Spleen (tissue), 11 donors: Measurements from ENCODE around the gene SETD3. TPM values are rescaled to one million over a fixed set of nuclear protein-coding genes. Genes with fewer than 3 reads are reported as not detected.

Experiments used
- DNase-seq: peaks from one replicate; pipeline ENCODE4 v3.0.0-alpha.2; 2020
- H3K27ac ChIP-seq, 8 donors: fragments of 200-600 bp; sonication (generic) in 7 of 8; 1 replicate in 4 of 8; 2 replicates in 4 of 8; pipeline versions ENCODE4 v1.5.0 to v1.8.0; 2016 to 2021; ENCODE audit warnings: inconsistent platforms in 4 of 8, mild to moderate bottlenecking in 4 of 8, moderate library complexity in 1 of 8
- H3K27me3 ChIP-seq, 7 donors: fragments of 200-600 bp; sonication (generic) in 6 of 7; replicated peaks in 1 of 7; 1 replicate in 4 of 7; 2 replicates in 3 of 7; pipeline versions ENCODE4 v1.5.0 to v1.8.0; 2016 to 2021; ENCODE audit warnings: inconsistent platforms in 3 of 7, mild to moderate bottlenecking in 1 of 7
- H3K36me3 ChIP-seq, 6 donors: fragments of 200-600 bp; sonication (generic) in 5 of 6; 1 replicate in 4 of 6; 2 replicates in 2 of 6; pipeline versions ENCODE4 v1.5.0 to v1.8.0; 2016 to 2021; ENCODE audit warnings: inconsistent platforms in 2 of 6
- H3K4me1 ChIP-seq, 6 donors: fragments of 200-600 bp; sonication (generic) in 5 of 6; 1 replicate in 3 of 6; 2 replicates in 3 of 6; pipeline versions ENCODE4 v1.5.0 to v1.8.0; 2016 to 2021; ENCODE audit warnings: inconsistent platforms in 3 of 6
- H3K4me3 ChIP-seq, 8 donors: fragments of 200-600 bp; sonication (generic) in 7 of 8; 1 replicate in 4 of 8; 2 replicates in 4 of 8; pipeline versions ENCODE4 v1.5.0 to v1.8.0; 2016 to 2021; ENCODE audit warnings: inconsistent platforms in 4 of 8, mild to moderate bottlenecking in 4 of 8, moderate library complexity in 2 of 8
- H3K9me3 ChIP-seq, 8 donors: fragments of 200-600 bp; sonication (generic) in 7 of 8; 1 replicate in 4 of 8; 2 replicates in 4 of 8; pipeline versions ENCODE4 v1.5.0 to v1.8.0; 2016 to 2021; ENCODE audit warnings: inconsistent platforms in 4 of 8
- POLR2A ChIP-seq, 3 donors: fragments of 450-650 bp; IDR thresholded peaks; one replicate each; pipeline ENCODE4 v1.5.1; 2017; ENCODE audit warnings: antibody characterized with exemption in 3 of 3, mild to moderate bottlenecking in 1 of 3
- POLR2AphosphoS5 ChIP-seq, 3 donors: sonication (generic); formaldehyde crosslinking; IDR thresholded peaks; one replicate each; pipeline ENCODE4 v1.5.1; 2017; ENCODE audit warnings: antibody characterized with exemption in 3 of 3
- WGBS, 5 donors: extraction: QIAGEN DNeasy Blood & Tissue Kit in 3 of 5; methylation state at CpG; one replicate each; pipeline versions ENCODE4 v1.1.5 to v1.1.7; 2013 to 2018; 5-methylcytosine and 5-hydroxymethylcytosine counted together
- intact Hi-C: fragments of 100-400 bp; cut with DNase I; formaldehyde crosslinking; loops from one replicate; pipeline ENCODE4 v1.15.0; 2023; ENCODE audit warnings: low total_unique reads
- polyA plus RNA-seq, 3 donors: library from polyadenylated mRNA; stranded (reverse); fragments of 200-250 nt; gene quantifications; one replicate each; pipeline ENCODE4 v1.2.1, GENCODE V29; 2013
- total RNA-seq, 7 donors: library from RNA; depleted of rRNA in 3 of 7; stranded (reverse); fragments of >200 nt in 3 of 7; fragmentation: NEBNext Ultra II Directional in 4 of 7; extraction: Animal tissue kit (Norgen Biotek cat#: 25700) in 4 of 7; gene quantifications; one replicate each; pipeline versions ENCODE4 v1.1.0 to v1.2.1, GENCODE V29; 2016 to 2021
- TF ChIP-seq, protein P1 (sequence below), 11 experiments: fragments of 200-600 bp in 7 of 11; fragments of 450-650 bp in 4 of 11; sonication (generic) in 4 of 11; IDR thresholded peaks in 8 of 11; conservative IDR thresholded peaks in 3 of 11; 1 replicate in 7 of 11; 2 replicates in 4 of 11; pipeline versions ENCODE4 v1.4.0 to v1.8.0; 2016 to 2021; ENCODE audit warnings: antibody characterized with exemption in 11 of 11, inconsistent platforms in 4 of 11, mild to moderate bottlenecking in 1 of 11
- donor health status: healthy with polysubstance abuse.
- donor health status: DM: no; HTN: no; CAD: no; lungs with moderate emphysema.
- donor health status: DM: no; HTN: no; CAD: no.
- donor health status: Bipolar disorder and iron deficiency.
- donor health status: healthy.
- donor health status: DM: no; HTN: no; CAD: no.
- donor health status: DM: yes; HTN: yes; CAD: no.

SETD3 gene
- total and polyA plus RNA-seq, 10 donors: 18.1 to 84.4 (median 62.4) TPM

- TF ChIP-seq POLR2AphosphoS5 (IDR thresholded peaks at IDR 0.05): no peak
- TF ChIP-seq POLR2A (IDR thresholded peaks at IDR 0.05): no peak
- TF ChIP-seq, protein P1, sequence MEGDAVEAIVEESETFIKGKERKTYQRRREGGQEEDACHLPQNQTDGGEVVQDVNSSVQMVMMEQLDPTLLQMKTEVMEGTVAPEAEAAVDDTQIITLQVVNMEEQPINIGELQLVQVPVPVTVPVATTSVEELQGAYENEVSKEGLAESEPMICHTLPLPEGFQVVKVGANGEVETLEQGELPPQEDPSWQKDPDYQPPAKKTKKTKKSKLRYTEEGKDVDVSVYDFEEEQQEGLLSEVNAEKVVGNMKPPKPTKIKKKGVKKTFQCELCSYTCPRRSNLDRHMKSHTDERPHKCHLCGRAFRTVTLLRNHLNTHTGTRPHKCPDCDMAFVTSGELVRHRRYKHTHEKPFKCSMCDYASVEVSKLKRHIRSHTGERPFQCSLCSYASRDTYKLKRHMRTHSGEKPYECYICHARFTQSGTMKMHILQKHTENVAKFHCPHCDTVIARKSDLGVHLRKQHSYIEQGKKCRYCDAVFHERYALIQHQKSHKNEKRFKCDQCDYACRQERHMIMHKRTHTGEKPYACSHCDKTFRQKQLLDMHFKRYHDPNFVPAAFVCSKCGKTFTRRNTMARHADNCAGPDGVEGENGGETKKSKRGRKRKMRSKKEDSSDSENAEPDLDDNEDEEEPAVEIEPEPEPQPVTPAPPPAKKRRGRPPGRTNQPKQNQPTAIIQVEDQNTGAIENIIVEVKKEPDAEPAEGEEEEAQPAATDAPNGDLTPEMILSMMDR (IDR thresholded peaks at IDR 0.05 in 8 of 11, conservative IDR thresholded peaks at IDR 0.05 in 3 of 11): no peak
- intact Hi-C loops: no loop called here
- Histone ChIP-seq H3K27me3 (no peaks in the 10 kb centered on the region), H3K4me3 (no peak overlapping the region), H3K36me3 (peaks cover 0 to 100% (median 94%) of the 10 kb centered on the region in 6 donors), H3K27ac (no peak overlapping the region), H3K9me3 (no peaks in the 10 kb centered on the region), H3K4me1 (peaks cover 0 to 1% (median 0%) of the 10 kb centered on the region in 6 donors)
- DNase-seq: no peak
- WGBS, 5 donors: 90 to 97% (median 93%) methylated on average over 3 of the region's 3 CpGs
Observed at GRCh38 chr14:99497894-99498293, 17.2 kb upstream of the SETD3 start.

DNA sequence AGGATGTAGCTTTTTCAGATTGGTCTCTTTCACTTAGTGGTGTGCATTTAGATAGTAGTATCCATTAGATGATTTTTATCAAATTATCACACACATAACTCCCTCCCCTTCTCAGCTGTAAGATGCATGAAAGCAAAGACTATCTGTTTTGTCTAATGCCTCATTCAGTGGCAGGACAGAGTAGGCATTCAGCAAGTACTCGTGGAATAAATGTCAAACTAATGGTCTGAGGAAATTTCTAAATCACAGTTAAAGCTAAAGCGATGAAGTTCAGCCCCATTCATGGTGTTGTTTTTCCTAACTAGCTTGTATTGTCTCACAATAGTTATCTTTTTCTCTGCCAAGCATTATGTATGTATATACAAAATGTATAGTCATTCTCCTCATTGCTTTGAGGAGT lies 16.7 kb upstream of the SETD3 start:
- no peak overlapping the region for H3K27ac ChIP-seq
- TF ChIP-seq, protein P1 (IDR thresholded peaks at IDR 0.05 in 8 of 11, conservative IDR thresholded peaks at IDR 0.05 in 3 of 11): no peak
- TF ChIP-seq POLR2AphosphoS5 (IDR thresholded peaks at IDR 0.05) (no peak), POLR2A (IDR thresholded peaks at IDR 0.05) (no peak)

GRCh38 chr14:99484106-99484505 lies 3.4 kb upstream of the SETD3 start:
- Histone ChIP-seq H3K36me3 (no peaks in the 10 kb centered on the region), H3K27me3 (no peaks in the 10 kb centered on the region), H3K4me3 (no peak overlapping the region), H3K9me3 (no peaks in the 10 kb centered on the region), H3K27ac (no peak overlapping the region), H3K4me1 (peaks cover 23 to 85% (median 66%) of the 10 kb centered on the region in 6 donors)
- intact Hi-C loops: no loop called here
- DNase-seq: no peak
- WGBS, 5 donors: 65 to 83% (median 76%) methylated on average over 2 of the region's 2 CpGs
- TF ChIP-seq, protein P1 (IDR thresholded peaks at IDR 0.05 in 8 of 11, conservative IDR thresholded peaks at IDR 0.05 in 3 of 11): no peak
- TF ChIP-seq POLR2A (IDR thresholded peaks at IDR 0.05) (no peak), POLR2AphosphoS5 (IDR thresholded peaks at IDR 0.05) (no peak)

More for the DNA sequence above, 16.7 kb upstream of the SETD3 start:
- H3K9me3 ChIP-seq: no peaks in the 10 kb centered on the region
- peaks cover 0 to 7% (median 0%) of the 10 kb centered on the region in 6 donors for H3K4me1 ChIP-seq
- H3K27me3 ChIP-seq: no peaks in the 10 kb centered on the region
- no peak overlapping the region for H3K4me3 ChIP-seq
- WGBS, 5 donors: 92 to 100% (median 98%) methylated on average over 2 of the region's 2 CpGs
- intact Hi-C loops: no loop called here
- no peak for DNase-seq
- H3K36me3 ChIP-seq: peaks cover 0 to 100% (median 94%) of the 10 kb centered on the region in 6 donors

DNA sequence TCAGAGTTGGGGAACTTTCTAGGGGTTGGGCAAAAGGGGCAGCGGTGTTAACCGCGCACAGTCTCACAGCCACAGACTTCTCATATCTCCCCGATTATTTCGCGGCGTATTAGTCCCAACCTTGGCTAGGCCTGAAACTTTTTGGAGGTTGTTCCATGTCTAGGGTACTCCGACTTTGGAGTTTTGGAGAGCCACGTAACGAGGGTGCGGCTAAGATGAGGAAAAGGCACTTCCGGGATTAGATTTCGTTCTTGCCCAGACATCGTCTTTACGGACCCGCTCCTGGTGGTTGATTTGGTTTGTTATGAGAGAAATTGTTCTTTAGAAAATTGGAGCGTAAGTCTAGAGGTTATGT lies 1.1 kb upstream of the SETD3 start:
- Histone ChIP-seq H3K4me1 (peaks cover 31 to 85% (median 69%) of the 10 kb centered on the region in 6 donors), H3K27me3 (no peaks in the 10 kb centered on the region), H3K36me3 (no peaks in the 10 kb centered on the region), H3K4me3 (peak overlapping the region; percentile 83 to 97 (median 90)), H3K9me3 (no peaks in the 10 kb centered on the region), H3K27ac (peak overlapping the region; percentile 85 to 97 (median 94))
- intact Hi-C loops: no loop called here
- 0% methylated on average over 16 to 17 of the region's 17 CpGs for WGBS, 5 donors
- no peak for DNase-seq
- no peak for TF ChIP-seq POLR2AphosphoS5 (IDR thresholded peaks at IDR 0.05)
- TF ChIP-seq POLR2A (IDR thresholded peaks at IDR 0.05): no peak
- TF ChIP-seq, protein P1 (IDR thresholded peaks at IDR 0.05 in 8 of 11, conservative IDR thresholded peaks at IDR 0.05 in 3 of 11): no peak
